HepG2 (cell line): ENCODE measurements around the gene LTA. TPM values are rescaled to one million over a fixed set of nuclear protein-coding genes. Genes with fewer than 3 reads are reported as not detected.

Source experiments
- CBX1 ChIP-seq: IDR thresholded peaks from one replicate; pipeline ENCODE4 v1.6.1; 2016; ENCODE audit warnings: antibody characterized with exemption, low read depth
- FLYWCH1 ChIP-seq: sonication (generic); formaldehyde crosslinking; IDR thresholded peaks from 2 replicates; pipeline ENCODE4 v1.8.1; 2023; ENCODE audit warnings: mild to moderate bottlenecking, missing genetic modification reagents
- HNF4G ChIP-seq, 2 experiments: sonication (generic) in 1 of 2; formaldehyde crosslinking in 1 of 2; IDR thresholded peaks; 2 replicates each; pipeline versions ENCODE4 v1.4.0 to v1.6.1; 2011 to 2020; ENCODE audit warnings: borderline replicate concordance in 2 of 2, low read depth in 2 of 2, mild to moderate bottlenecking in 2 of 2, low read length in 1 of 2, missing genetic modification reagents in 1 of 2, moderate library complexity in 1 of 2
- NCOA5 ChIP-seq: sonication (generic); formaldehyde crosslinking; IDR thresholded peaks from 2 replicates; pipeline ENCODE4 v1.4.0; 2020; ENCODE audit warnings: missing genetic modification reagents
- NFKBIZ ChIP-seq: IDR thresholded peaks from 2 replicates; pipeline ENCODE4 v1.6.1; 2018; ENCODE audit warnings: missing genetic modification reagents, missing compliant biosample characterization
- NRL ChIP-seq: sonication (generic); formaldehyde crosslinking; IDR thresholded peaks from 2 replicates; pipeline ENCODE4 v1.5.0; 2020; ENCODE audit warnings: missing genetic modification reagents, mild to moderate bottlenecking, moderate library complexity, borderline replicate concordance
- SAP130 ChIP-seq: IDR thresholded peaks from 2 replicates; pipeline ENCODE4 v1.6.1; 2016; ENCODE audit warnings: low read depth
- SETDB1 ChIP-seq: sonication (generic); formaldehyde crosslinking; IDR thresholded peaks from 2 replicates; pipeline ENCODE4 v1.5.1; 2020; ENCODE audit warnings: missing genetic modification reagents, mild to moderate bottlenecking, borderline replicate concordance
- TCF7 ChIP-seq: sonication (generic); IDR thresholded peaks from 2 replicates; pipeline ENCODE4 v1.6.1; 2016; ENCODE audit warnings: antibody characterized with exemption, low read depth
- polyA plus RNA-seq, 8 experiments: library from polyadenylated mRNA; depleted of rRNA in 3 of 8; stranded (reverse) in 7 of 8; unstranded in 1 of 8; fragments of >200 nt; fragmentation: Illumina TruSeq in 4 of 8; extraction: Trizol in 4 of 8; gene quantifications; 2 replicates each; pipeline versions ENCODE4 v1.2.1 to v1.2.3, GENCODE V29; 2011 to 2016; ENCODE audit warnings: low read depth in 4 of 8, missing spikeins in 1 of 8, mixed read lengths in 1 of 8; ENCODE audit not compliant: insufficient read depth in 1 of 8
- total RNA-seq, 5 experiments: library from RNA; depleted of rRNA; stranded (reverse); fragments of >200 nt; fragmentation: Illumina TruSeq; extraction: Trizol; gene quantifications; 2 replicates each; pipeline ENCODE4 v1.2.3, GENCODE V29; 2016; ENCODE audit warnings: low read depth in 1 of 5
- TF ChIP-seq, protein P1 (sequence below): sonication (generic); formaldehyde crosslinking; conservative IDR thresholded peaks from 2 replicates; pipeline ENCODE4 v1.8.0; 2022; ENCODE audit warnings: low read depth, missing genetic modification reagents
- TF ChIP-seq, protein P2 (sequence below): IDR thresholded peaks from 2 replicates; pipeline ENCODE4 v1.6.1; 2016
- TF ChIP-seq, protein P3 (sequence below), 2 experiments: fragments of 450-650 bp in 1 of 2; sonication (generic) in 1 of 2; formaldehyde crosslinking; IDR thresholded peaks; 2 replicates each; pipeline versions ENCODE4 v1.5.0 to v1.8.0; 2020 to 2022; ENCODE audit warnings: mild to moderate bottlenecking in 1 of 2, missing genetic modification reagents in 1 of 2
- TF ChIP-seq, protein P4 (sequence below): sonication (generic); formaldehyde crosslinking; IDR thresholded peaks from 2 replicates; pipeline ENCODE4 v1.9.0; 2021; ENCODE audit warnings: missing genetic modification reagents, borderline replicate concordance
- TF ChIP-seq, protein P5 (sequence below): sonication (generic); formaldehyde crosslinking; IDR thresholded peaks from 2 replicates; pipeline ENCODE4 v1.4.0; 2020; ENCODE audit warnings: mild to moderate bottlenecking, missing genetic modification reagents
- TF ChIP-seq, protein P6 (sequence below): sonication (generic); formaldehyde crosslinking; IDR thresholded peaks from 2 replicates; pipeline ENCODE4 v1.5.0; 2020; ENCODE audit warnings: missing genetic modification reagents
- TF ChIP-seq, protein P7 (sequence below): sonication (generic); formaldehyde crosslinking; conservative IDR thresholded peaks from 2 replicates; pipeline ENCODE4 v1.8.1; 2023; ENCODE audit warnings: missing genetic modification reagents
- TF ChIP-seq, protein P8 (sequence below): sonication (generic); IDR thresholded peaks from 2 replicates; pipeline ENCODE4 v1.6.1; 2016; ENCODE audit warnings: low read depth, borderline replicate concordance

The LTA gene
- total and polyA plus RNA-seq, 2 of the 13 experiments (the other 11 are each of a cell fraction or from before 2014, with no cell fraction given): 0.09 TPM; not detected in 1

DNA sequence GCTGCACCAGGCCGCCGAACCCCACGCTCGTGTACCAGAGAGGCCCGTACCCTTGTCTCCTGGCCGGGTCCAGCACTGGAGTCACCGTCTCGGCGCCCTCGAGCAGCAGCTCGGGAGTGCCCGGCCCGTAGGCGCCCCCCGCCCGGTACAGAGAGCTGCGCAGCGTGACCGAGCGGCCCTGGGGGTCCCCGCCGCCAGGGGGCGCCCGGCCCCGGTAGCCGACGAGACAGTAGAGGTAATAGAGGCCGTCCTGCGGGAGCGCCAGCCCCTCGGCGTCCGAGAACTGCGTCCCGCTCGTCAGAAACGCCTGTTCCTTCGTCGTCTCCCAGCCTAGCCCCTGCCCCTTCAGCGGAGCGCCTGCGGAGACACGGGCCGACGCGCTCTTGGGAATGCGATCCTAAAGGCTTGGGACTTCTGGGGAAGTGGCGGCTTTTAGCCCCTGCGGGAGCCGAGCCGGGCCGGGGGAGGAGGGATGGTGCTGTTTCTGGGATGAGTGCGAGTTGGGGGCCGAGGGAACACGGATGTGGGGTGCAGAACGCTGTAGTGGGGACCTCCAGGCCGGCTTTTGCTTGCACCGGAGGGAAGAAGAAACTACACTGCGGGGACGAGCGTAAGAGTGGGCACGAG, 8.8 kb downstream of the LTA start (continued):
- no peak for TF ChIP-seq HNF4G (IDR thresholded peaks at IDR 0.05; ENCODE audit: borderline replicate concordance, low read depth, low read length)
- TF ChIP-seq HNF4G (CRISPR knock-in tag; IDR thresholded peaks at IDR 0.05; ENCODE audit: borderline replicate concordance, low read depth): peak; percentile 15; the same call in 1 of the 2 replicates
- TF ChIP-seq, protein P1, sequence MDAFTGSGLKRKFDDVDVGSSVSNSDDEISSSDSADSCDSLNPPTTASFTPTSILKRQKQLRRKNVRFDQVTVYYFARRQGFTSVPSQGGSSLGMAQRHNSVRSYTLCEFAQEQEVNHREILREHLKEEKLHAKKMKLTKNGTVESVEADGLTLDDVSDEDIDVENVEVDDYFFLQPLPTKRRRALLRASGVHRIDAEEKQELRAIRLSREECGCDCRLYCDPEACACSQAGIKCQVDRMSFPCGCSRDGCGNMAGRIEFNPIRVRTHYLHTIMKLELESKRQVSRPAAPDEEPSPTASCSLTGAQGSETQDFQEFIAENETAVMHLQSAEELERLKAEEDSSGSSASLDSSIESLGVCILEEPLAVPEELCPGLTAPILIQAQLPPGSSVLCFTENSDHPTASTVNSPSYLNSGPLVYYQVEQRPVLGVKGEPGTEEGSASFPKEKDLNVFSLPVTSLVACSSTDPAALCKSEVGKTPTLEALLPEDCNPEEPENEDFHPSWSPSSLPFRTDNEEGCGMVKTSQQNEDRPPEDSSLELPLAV (CRISPR knock-in tag): no peak
- TF ChIP-seq, protein P2, sequence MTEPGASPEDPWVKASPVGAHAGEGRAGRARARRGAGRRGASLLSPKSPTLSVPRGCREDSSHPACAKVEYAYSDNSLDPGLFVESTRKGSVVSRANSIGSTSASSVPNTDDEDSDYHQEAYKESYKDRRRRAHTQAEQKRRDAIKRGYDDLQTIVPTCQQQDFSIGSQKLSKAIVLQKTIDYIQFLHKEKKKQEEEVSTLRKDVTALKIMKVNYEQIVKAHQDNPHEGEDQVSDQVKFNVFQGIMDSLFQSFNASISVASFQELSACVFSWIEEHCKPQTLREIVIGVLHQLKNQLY (CRISPR knock-in tag): peak; percentile 48; the same call in 1 of the 2 replicates
- TF ChIP-seq, protein P3, sequence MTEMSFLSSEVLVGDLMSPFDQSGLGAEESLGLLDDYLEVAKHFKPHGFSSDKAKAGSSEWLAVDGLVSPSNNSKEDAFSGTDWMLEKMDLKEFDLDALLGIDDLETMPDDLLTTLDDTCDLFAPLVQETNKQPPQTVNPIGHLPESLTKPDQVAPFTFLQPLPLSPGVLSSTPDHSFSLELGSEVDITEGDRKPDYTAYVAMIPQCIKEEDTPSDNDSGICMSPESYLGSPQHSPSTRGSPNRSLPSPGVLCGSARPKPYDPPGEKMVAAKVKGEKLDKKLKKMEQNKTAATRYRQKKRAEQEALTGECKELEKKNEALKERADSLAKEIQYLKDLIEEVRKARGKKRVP (CRISPR knock-in tag; IDR thresholded peaks at IDR 0.05): 0 out of 4 replicates have a peak, but pooled peaks of 1 of the 2 experiments have one; percentile 12
- TF ChIP-seq NRL (CRISPR knock-in tag): peak; percentile 79
- TF ChIP-seq, protein P4, sequence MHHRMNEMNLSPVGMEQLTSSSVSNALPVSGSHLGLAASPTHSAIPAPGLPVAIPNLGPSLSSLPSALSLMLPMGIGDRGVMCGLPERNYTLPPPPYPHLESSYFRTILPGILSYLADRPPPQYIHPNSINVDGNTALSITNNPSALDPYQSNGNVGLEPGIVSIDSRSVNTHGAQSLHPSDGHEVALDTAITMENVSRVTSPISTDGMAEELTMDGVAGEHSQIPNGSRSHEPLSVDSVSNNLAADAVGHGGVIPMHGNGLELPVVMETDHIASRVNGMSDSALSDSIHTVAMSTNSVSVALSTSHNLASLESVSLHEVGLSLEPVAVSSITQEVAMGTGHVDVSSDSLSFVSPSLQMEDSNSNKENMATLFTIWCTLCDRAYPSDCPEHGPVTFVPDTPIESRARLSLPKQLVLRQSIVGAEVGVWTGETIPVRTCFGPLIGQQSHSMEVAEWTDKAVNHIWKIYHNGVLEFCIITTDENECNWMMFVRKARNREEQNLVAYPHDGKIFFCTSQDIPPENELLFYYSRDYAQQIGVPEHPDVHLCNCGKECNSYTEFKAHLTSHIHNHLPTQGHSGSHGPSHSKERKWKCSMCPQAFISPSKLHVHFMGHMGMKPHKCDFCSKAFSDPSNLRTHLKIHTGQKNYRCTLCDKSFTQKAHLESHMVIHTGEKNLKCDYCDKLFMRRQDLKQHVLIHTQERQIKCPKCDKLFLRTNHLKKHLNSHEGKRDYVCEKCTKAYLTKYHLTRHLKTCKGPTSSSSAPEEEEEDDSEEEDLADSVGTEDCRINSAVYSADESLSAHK: 0 out of 2 replicates have a peak, but pooled peaks have one; percentile 29
- no peak for TF ChIP-seq NCOA5
- no peak for TF ChIP-seq TCF7
- TF ChIP-seq, protein P5, sequence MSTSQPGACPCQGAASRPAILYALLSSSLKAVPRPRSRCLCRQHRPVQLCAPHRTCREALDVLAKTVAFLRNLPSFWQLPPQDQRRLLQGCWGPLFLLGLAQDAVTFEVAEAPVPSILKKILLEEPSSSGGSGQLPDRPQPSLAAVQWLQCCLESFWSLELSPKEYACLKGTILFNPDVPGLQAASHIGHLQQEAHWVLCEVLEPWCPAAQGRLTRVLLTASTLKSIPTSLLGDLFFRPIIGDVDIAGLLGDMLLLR (CRISPR knock-in tag): peak; percentile 58
- TF ChIP-seq NFKBIZ (CRISPR knock-in tag): no peak
- no peak for TF ChIP-seq FLYWCH1 (CRISPR knock-in tag)
- TF ChIP-seq CBX1: peak; percentile 68
- TF ChIP-seq, protein P6, sequence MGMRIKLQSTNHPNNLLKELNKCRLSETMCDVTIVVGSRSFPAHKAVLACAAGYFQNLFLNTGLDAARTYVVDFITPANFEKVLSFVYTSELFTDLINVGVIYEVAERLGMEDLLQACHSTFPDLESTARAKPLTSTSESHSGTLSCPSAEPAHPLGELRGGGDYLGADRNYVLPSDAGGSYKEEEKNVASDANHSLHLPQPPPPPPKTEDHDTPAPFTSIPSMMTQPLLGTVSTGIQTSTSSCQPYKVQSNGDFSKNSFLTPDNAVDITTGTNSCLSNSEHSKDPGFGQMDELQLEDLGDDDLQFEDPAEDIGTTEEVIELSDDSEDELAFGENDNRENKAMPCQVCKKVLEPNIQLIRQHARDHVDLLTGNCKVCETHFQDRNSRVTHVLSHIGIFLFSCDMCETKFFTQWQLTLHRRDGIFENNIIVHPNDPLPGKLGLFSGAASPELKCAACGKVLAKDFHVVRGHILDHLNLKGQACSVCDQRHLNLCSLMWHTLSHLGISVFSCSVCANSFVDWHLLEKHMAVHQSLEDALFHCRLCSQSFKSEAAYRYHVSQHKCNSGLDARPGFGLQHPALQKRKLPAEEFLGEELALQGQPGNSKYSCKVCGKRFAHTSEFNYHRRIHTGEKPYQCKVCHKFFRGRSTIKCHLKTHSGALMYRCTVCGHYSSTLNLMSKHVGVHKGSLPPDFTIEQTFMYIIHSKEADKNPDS (CRISPR knock-in tag): peak; percentile 45; the same call in 1 of the 2 replicates
- TF ChIP-seq, protein P7, sequence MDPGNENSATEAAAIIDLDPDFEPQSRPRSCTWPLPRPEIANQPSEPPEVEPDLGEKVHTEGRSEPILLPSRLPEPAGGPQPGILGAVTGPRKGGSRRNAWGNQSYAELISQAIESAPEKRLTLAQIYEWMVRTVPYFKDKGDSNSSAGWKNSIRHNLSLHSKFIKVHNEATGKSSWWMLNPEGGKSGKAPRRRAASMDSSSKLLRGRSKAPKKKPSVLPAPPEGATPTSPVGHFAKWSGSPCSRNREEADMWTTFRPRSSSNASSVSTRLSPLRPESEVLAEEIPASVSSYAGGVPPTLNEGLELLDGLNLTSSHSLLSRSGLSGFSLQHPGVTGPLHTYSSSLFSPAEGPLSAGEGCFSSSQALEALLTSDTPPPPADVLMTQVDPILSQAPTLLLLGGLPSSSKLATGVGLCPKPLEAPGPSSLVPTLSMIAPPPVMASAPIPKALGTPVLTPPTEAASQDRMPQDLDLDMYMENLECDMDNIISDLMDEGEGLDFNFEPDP (CRISPR knock-in tag): 0 out of 2 replicates have a peak, but pooled peaks have one; percentile 87
- TF ChIP-seq, protein P8, sequence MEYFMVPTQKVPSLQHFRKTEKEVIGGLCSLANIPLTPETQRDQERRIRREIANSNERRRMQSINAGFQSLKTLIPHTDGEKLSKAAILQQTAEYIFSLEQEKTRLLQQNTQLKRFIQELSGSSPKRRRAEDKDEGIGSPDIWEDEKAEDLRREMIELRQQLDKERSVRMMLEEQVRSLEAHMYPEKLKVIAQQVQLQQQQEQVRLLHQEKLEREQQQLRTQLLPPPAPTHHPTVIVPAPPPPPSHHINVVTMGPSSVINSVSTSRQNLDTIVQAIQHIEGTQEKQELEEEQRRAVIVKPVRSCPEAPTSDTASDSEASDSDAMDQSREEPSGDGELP: no peak
- no peak for TF ChIP-seq SETDB1 (CRISPR knock-in tag)
- peak; percentile 57 for TF ChIP-seq SAP130
